Measurements from ENCODE around the gene SUGP2.
A peak's percentile ranks its signal among the peaks of the same experiment; 100 is the strongest.
"Not testable (repeated sequence)": the region's sequence is repeated elsewhere in the genome, so short reads cannot be mapped to it uniquely, and the experiment has no call there.

Gene SUGP2

DNA sequence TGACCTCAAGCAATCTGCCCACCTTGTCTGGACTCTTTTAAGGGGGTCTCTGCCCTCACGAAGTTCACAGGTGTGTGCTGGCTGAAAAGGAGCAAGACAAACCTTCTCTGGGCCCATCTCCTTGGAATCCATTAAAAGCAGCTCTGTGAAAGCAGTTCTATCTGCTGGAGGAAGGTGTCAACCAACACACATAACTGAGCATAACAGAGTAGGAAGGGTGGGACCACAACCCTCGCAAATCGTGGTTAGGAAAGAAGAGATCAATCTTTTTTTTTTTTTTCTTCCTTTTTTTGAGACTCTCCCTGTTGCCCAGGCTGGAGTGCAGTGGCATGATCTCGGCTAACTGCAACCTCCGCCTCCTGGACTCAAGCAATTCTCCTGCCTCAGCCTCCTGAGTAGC, 1.4 kb downstream of the SUGP2 start:
- DNase-seq: no peak

DNA sequence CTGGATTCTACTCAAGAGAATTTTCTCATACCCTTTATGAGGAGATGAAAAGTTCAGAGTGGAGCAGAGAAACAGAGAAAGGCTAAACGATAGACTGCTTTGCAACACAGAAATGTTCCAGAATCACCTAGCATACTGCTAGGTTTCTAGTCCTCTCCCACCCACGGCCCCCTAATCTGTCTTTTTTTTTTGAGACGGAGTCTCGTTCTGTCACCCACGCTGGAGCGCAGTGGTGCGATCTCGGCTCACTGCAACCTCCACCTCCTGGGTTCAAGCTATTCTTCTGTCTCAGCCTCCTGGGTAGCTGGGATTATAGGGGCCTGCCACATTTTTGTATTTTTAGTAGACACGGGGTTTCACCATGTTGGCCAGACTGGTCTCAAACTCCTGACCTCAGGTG, 4.8 kb downstream of the SUGP2 start:
- no peak for DNase-seq

DNA sequence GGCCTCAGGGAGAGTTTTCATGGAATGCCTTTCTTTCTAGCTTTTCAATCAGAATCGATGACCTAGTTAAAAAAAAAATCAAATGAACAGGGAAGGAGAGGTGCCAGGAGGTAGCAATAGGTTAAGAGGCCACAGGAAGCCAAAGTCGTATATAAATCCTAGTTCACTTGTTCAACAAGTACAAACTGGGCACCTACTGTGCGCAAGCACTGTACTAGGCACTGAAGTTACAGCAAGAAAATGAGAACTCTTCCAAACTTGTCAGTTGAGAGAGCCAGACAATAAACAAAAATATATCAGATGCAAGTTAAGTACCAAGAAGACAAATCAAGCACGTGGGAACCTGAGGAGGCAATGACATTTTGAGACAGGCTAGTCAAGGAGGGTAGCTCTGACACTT, 6.1 kb downstream of the SUGP2 start:
- DNase-seq: no peak

DNA sequence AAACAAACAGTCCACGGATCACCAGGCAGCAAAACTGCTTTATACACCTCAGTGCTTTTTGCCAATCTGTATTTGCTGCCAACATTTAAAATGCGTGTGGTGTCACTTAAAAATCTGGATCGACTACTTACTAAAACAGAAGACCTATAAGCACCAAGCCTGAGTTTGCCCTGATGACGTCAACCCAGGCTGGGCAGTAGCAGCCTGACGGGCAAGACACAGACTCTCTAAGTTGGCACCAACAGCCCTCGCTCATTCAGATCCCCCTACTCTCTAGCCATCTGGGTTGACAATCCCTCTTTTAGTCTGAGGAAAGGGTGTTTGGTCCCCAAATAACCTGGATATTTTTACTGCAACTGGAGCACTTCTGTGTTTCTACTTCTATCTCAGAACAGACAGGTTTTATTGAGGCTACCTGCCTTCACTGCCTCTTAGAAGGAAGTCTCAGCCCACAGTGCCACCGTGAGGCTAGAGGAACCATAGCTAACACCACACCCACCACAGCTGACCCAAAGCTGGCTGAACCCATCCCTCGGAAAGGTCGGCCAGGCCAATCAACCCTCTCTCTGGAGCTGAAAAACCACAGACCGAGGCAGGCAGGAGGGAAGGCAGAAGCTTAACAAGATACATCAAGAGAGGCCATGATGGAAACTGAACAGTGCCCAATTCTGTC, 6.9 kb downstream of the SUGP2 start:
- DNase-seq: no peak

DNA sequence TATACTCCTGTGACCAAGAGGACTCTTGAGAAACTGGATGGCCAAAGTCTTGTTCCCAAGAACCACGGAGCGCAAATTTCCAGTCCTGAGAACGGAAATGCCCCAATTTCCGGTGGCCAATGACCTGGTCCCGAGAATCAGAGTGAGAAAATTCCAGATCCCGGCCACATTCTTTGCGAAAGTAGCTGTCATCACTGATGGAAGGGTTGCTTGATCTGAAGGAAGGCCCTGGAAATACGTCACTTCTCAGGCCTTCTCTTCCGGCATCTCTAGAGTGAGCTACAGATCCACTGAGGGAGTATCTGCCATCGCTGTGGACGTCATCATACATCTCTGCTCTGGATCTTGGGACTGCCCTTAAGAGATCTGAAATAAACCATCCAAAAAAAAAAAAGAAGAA, 7.5 kb downstream of the SUGP2 start:
- DNase-seq: no peak

DNA sequence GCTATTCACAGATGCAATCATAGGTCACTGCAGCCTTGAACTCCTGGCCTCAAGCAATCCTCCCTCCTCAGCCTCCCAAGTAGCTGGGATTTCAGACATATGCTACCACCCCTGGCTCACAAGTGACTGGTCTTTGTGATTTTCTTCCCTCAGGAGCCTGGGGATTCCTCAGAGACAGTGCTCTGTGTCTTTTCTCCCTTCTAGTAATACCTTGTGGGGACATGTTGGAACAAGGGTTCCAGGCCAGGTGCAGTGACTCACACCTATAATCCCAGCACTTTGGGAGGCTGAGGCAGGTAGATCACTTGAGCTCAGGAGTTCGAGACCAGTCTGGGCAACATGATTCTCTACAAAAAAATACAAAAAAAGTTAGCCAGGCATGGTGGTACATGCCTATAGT, 9.9 kb downstream of the SUGP2 start:
- not testable (repeated sequence) for DNase-seq

DNA sequence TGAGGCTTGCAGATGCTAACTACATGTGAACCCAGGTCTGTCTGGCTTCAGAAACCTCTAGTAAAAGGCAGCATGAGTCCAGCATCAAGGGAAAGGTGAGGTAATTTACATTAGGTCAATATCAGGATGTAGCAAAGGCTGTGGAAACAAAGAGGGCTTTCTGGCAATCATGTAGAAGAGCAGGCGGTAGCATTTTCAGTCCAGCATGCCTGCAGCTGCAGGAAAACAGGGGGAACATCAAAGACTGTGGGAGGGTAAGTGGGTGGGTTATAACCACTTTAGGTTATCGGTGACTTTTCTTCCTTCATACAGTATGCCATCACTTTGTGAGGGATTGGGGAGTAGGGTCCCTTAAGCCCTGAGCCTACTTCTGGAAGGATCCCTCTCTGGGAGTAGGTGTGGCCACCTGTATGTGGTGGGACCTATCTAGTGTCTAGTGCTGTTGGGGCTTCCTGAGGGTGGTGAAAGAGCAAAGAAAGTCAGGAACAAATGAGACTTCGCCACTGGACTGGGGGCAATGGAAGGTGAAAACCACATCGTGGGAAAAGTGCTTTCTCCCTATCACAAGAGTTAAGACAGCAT, 10.8 kb downstream of the SUGP2 start:
- no peak for DNase-seq

DNA sequence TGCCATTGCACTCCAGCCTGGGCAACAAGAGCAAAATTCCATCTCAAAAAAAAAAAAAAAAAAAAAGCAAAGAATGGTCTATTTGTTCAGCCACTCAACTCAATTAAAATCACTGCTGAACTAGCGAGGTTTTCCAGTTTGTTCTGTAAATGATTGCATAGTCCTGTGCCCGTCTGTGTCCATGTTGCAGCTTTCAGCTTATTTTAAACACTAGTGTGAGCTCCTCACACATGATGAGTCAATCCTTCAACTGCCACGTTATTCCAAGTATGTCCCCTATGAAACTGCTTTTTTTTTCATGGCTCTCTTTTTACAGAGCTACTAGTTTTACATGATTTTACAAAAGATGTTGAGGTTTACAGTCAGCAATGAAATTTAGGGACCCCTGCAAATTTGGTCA, 12.2 kb downstream of the SUGP2 start:
- no peak for DNase-seq

DNA sequence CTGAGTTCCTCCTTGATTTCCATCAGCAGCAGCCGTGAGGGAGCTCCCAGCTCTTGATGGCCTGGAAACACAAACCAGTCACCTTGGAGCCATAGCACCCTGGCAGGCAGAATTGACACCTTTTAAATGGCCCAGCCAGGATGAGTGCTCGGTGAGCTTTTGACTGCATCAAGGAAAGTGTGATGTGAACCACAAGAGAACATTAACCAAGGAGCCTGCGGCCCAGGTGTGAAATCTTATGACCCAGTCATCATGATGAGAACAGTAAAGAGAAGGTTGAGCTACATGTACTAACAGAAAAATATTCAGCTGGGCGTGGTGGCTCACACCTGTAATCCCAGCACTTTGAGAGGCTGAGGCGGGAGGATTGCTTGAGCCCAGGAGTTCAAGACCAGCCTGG, 22.8 kb downstream of the SUGP2 start:
- DNase-seq: no peak

DNA sequence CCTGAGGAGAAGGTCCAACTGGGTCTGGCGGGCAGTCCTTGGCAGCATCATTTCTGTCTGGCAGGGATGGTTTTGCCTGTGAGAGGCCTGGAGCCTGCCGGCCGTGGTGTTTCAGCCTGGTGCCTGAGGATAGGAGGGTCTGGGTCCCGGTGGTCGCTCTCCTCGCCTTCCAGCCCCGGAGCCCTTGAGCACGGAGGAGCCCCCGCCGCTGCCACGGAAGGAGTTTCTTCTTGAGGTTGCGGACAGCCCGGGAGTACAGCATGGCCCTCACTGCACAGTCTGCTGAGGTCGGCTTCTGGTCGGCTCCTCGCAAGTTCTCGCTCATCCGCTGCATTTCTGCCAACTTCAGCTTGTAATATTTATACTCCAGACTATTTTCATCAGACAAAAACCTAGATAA, 23.4 kb downstream of the SUGP2 start:
- no peak for DNase-seq

DNA sequence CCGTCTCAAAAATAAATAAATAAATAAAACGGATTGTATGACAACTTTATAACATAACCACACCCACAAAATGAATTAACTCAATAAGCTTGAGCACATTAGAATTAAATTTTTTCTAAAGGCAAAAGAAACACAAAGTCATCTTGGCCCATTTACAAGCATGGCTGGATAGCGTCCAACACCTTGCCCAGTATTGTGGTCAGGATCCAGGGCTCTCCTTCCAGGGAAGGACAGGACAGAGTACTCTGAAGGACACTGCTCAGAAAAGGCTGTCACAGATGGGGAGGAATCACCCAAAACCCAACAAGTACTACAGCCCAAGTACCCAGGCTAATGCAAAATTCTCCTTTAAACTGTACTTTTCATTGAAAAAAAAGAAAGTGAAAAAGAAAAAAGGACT, 27.1 kb downstream of the SUGP2 start:
- DNase-seq: no peak

DNA sequence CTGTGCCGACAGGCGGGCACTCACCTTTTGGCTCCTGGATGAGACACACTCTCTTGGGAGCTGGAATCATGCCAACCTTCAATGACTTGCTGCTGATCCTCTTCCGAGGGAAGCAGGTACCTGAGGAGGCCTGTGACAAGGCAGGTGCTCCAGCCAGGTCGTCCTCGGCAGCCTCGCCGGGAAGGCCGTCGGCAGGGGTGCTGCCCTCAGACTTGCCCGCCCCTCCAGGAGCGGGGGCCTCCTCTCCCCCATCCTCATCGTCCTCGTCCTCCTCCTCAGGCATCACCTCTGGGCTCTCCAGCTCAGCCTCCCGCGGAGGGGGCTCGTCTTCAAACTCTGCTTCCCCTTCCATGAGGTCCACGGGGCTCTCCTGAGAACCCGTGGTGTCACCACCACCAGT, 29.2 kb downstream of the SUGP2 start:
- no peak for DNase-seq

DNA sequence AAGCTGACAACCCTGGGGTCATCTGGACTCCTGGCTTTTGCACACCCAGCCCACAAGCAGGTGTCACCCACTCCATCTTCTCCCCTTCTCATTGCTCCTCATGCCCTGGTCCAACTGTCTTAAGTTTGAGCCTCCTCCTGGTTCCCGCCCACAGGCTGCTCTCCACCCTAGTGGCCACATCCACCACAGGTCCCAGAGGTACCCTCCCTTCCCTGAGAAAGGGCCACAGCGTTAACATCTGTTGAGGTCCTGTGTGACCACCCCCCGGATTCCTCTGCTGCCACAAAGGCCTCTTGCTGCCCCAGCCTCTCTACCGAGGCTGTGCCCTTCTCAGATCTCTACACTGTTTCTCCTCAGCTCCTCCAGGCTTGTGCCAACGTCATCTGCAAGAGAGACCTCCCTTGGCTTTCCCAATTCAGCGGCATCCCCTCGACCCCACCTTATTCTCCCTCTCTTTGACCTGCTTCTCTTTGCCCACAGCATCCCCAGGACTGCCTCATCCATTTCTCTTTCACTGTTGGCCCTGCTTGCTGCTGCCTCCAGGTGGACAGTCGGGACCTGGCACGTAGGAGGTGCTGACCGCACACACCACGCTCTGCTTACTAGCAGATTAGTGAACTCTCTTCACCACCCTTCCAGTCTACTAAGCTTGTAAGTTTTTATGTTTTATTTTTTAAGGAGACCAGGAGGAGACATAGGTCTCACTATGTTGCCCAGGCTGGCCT, 33.3 kb downstream of the SUGP2 start:
- no peak for DNase-seq

DNA sequence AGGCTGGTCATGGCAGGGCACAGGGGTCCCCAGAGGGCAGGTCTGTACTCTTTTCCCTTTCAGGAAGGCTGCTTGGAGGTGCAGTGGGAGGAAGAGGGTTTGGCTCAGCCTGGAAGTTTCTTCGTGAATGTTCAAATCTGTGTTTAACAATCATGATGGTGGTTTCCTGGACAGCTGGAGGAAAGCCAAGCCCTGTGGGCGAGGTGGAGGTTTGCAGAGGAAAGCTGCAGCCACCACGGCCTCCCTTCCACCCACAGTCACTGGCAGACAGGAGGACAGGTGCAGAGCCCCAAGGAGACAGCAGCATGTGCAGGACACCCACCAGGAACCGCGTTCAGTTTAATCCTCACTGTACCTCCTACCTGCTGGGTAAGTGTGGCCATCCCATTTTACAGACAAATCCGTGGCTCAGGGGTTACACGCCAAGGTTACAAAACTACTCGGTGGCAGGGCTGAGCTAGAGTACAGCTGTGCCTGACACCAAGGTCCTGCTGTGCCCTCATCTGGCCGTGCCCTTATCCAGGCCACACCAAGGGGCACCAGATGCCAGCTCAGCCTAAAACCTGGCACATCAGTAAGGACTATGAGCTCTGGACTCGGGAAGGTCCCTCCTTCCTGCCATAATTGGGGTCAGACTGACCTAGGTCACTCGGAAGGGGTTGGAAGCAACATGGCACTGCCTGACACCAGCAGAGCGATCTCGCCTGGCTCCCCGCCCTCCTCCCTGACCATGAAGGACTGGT, 34.1 kb downstream of the SUGP2 start:
- DNase-seq: no peak

DNA sequence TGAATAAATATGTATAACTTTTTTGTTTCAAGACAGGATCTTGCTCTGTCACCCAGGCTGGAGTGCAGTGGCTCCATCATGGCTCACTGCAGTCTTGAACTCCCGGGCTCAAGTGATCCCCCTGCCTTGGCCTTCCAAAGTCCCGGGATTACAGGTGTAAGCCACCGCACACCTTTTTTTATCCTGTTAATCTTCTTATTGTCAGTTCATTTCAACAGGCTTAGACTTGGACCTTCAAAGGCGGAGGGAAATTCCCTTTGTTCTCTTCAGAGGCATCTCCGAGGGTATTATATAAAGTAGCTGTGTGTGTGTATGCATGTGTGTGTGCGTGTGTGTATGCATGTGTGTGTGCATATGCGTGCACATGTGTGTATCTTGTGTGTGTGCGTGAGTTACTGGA, 35.0 kb downstream of the SUGP2 start:
- no peak for DNase-seq

DNA sequence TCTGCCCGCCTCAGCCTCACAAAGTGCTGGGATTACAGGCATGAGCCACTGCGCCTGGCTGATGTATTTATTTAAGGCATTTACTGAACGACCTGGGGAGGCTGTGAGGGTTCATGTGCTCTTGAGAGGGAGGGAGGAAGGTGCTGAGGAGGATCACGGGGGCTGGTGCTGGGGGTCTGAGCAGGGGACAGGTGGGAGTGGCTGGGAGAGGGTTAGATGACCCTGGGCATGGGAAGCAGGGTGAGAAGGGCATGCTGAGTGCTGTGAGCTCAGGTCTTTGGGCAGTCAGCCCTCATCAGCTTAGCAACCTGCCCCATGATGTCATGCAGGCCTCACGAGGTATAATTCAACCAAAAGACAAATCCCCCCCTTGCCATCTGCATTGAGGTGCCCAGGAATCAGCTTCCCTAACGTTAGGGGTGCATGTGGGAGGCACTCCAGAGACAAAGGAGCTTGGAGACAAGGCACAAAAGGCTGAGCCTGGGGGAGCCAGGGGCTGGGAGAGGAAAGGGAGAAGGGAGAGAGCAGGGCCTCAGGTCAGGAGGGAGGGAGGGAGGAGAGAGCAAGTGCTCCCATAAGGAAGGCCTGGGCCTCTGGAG, 36.4 kb downstream of the SUGP2 start:
- no peak for DNase-seq

DNA sequence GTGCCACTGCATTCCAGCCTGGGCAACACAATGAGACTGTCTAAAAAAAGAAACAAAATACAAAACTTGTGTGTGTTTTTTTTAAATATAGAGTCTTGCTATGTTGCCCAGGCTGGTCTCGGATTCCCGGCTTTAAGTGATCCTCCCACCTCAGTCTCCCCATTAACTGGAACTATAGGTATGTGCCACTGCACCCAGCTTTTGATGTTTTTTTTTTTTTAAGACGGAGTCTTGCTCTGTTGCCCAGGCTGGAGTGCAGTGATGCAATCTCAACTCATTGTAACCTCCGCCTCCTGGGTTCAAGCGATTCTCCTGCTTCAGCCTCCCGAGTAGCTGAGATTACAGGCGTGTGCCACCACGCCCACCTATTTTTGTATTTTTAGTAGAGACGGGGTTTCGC, 37.0 kb downstream of the SUGP2 start:
- no peak for DNase-seq

DNA sequence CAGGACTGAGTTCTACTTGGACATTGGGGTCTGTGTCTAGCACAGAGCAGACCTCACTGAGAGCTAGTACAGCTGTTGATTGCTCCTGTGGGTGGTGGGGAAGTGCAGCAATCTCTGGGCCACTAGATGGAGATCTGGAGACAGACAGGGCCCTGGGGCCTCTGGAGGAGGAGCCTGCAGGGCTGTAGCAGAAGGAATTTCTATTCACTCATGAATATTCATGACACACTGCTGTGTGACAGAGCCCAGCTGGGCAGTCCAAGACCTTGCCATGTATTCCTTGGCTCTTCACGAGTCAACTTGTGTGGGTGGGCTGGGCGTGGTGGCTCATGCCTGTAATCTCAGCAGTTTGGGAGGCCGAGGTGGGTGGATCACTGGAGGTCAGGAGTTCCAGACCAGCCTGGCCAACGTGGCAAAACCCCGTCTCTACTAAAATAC, 37.5 kb downstream of the SUGP2 start:
- DNase-seq: peak in 1 of 2 experiments; percentile 54

DNA sequence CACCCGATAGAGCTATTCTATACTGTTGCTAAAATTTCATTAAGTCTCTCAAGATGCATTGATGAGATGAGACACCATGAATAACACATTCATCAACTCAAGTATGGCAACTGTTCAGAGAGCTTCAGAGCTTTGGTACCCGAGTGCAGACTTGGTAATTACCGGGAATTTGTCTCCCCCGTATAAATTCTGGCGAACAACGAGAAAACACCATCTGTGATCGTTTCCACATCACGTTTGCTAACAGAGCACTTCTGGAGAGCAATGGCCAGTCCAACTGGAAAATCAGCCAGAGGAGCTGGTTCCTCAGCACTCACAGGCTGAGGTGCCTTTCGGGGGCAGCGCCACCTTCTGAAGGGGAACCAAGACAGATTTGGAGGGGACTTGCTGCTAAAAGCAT, 40.2 kb downstream of the SUGP2 start:
- DNase-seq: no peak

DNA sequence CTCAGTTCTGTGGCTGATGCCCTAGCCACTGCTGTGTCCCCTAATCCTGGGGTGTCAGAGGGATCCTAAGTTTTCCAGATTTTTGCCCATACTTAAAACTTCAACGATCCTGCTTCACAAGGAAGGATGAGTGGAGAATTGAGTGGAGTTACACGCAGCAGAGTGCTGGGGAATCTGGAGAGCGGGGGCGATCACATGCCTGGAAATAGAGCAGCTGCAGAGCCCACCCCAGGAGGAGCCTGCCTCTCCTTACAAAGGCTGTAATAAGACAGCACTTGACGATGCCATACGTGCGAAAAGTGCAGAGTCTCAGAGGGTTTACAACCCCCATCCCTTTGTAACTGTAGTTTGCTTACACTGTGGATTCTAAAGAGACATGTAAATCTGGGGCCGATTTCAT, 40.6 kb downstream of the SUGP2 start:
- no peak for DNase-seq

DNA sequence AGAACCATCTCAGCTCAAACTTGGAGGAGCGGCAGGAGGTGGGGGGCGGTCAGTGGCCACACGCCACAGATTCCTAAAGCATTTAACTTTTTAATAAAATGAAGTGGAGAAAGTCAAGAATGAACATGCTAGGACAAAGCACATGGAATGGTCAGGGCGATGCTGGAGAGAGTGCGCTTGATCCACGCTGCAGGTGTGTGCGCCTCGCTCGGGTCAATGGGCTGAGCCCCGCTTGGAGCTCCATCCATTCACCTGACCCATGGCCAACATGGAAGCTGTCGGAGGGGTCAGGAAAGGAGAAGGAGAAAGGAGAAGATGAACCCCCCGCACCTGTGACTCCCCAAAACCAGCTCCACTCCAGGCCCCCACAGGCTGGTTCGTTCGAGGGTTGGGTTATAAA, 41.8 kb downstream of the SUGP2 start:
- no peak for DNase-seq

DNA sequence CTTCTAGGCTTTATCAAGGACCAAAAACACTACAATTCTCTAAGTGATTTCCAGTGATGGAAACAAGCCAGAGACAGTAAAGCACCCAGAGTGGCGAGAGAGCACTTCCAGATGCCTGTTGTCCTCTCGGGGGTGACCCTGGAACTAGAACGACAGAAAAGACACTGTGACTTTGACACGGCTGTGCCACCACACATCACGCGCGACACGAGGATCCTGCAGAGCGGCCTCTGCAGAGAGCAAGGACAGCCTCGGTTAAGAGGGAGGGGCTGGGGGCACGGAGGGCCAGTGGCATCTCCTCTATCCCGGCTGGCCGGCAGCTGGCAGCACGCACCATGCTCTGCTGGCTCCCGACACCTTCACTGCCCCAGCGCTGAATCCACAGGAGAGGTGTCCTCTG, 42.3 kb downstream of the SUGP2 start:
- DNase-seq: no peak

DNA sequence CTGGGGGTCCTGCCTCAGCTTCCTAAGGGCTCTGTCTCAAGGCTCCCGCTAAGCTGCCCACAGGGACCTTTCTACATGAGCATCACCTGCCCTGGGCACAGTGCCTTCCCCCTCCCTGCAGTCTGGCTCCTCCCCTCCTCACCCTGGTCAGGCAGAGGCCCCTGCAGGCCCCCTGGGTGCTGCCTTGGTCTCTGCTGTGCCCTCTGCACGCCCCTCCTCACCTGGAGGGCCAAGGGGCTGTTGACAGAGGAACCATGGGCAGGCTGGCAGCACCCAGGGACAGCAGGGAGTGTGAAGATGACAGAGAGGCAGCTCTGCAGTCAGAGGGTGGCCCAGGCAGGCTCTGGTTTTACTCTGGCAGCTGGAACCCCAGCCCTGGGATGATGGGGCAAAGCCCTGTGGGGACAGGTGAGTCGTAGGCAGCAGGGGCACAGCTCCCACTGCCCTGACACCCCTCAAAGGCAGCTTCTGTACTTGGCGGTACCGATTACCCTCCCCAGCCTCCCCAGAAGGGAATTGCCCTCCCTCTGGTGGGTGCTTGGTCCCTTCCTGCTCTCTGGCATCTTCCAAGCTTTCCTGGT, 43.1 kb downstream of the SUGP2 start:
- DNase-seq: no peak
